GM12878 (cell line): ENCODE data around the gene DCC. TPM values are rescaled to one million over a fixed set of nuclear protein-coding genes. Genes with fewer than 3 reads are reported as not detected.

Experiments used
- ATAC-seq: fragments of 200-7000 bp; cut with Tn5 transposase; 3 replicates; pipeline ENCODE4 v1.9.1; 2020; ENCODE audit warnings: mild to moderate bottlenecking, moderate library complexity
- BruUV-seq: library from RNA; stranded (reverse); fragments of 400-500 nt; replicated peaks from 2 replicates; lab custom pipeline; 2021; lab: Mats Ljungman, UMichigan
- CTCF ChIA-PET: fragments of 300-600 bp; sonication (Branson Sonifier 250); formaldehyde crosslinking; extraction: SDS; loops from one replicate; lab custom pipeline; 2021; ENCODE audit warnings: inconsistent platforms; lab: Yijun Ruan, JAX
- POLR2A ChIA-PET: fragments of 350-600 bp; formaldehyde crosslinking; extraction: SDS; loops from one replicate; lab custom pipeline; 2021; ENCODE audit warnings: inconsistent platforms; lab: Charles Lee
- RAD21 ChIA-PET: fragments of 300-600 bp; sonication (Branson Sonifier 250); formaldehyde crosslinking; loops from one replicate; lab custom pipeline; 2023; ENCODE audit warnings: antibody characterized with exemption; ENCODE audit not compliant: unreplicated experiment; lab: Charles Lee
- SMC1A ChIA-PET: fragments of 300-600 bp; sonication (Branson Sonifier 250); formaldehyde crosslinking; loops from one replicate; lab custom pipeline; 2023; ENCODE audit not compliant: unreplicated experiment, uncharacterized antibody; lab: Charles Lee
- DNase-seq: peaks from one replicate; pipeline ENCODE4 v3.0.0-alpha.2; 2011; ENCODE audit warnings: low read depth, low spot score
- FAIRE-seq: peaks from 3 replicates; lab custom pipeline; 2011; peaks lifted over from hg19 to GRCh38; lab: Jason Lieb, UNC
- H2AFZ ChIP-seq: 2 replicates; pipeline ENCODE4 v1.6.0; 2011; ENCODE audit warnings: low read depth, low read length, control low read depth; ENCODE audit not compliant: control insufficient read depth
- H3K27ac ChIP-seq: 2 replicates; pipeline ENCODE4 v1.5.1; 2011; ENCODE audit warnings: control low read depth; ENCODE audit not compliant: control insufficient read depth, insufficient read depth
- H3K27me3 ChIP-seq, 2 experiments: replicated peaks in 1 of 2; 2 replicates each; pipeline versions ENCODE4 v1.6.0 to v1.6.1; 2011; ENCODE audit warnings: low read length in 1 of 2; ENCODE audit not compliant: control insufficient read depth in 2 of 2, insufficient read depth in 2 of 2
- H3K36me3 ChIP-seq, 2 experiments: 2 replicates each; pipeline ENCODE4 v1.5.1; 2011; ENCODE audit warnings: low read length in 1 of 2; ENCODE audit not compliant: control insufficient read depth in 2 of 2, insufficient read depth in 2 of 2
- H3K4me1 ChIP-seq: 2 replicates; pipeline ENCODE4 v1.6.1; 2011; ENCODE audit warnings: mild to moderate bottlenecking, low read length, moderate library complexity, mixed read lengths; ENCODE audit not compliant: control insufficient read depth, insufficient read depth
- H3K4me2 ChIP-seq: 2 replicates; pipeline ENCODE4 v1.6.0; 2011; ENCODE audit warnings: control low read depth; ENCODE audit not compliant: control insufficient read depth, insufficient read depth
- H3K4me3 ChIP-seq: fragments of 200-600 bp; sonication (generic); 2 replicates; pipeline ENCODE4 v1.5.1; 2016
- H3K79me2 ChIP-seq: 2 replicates; pipeline ENCODE4 v1.6.0; 2011; ENCODE audit warnings: low read length; ENCODE audit not compliant: control insufficient read depth, insufficient read depth
- H3K9ac ChIP-seq: 2 replicates; pipeline ENCODE4 v1.8.0; 2011; ENCODE audit warnings: low read length, control low read depth, mixed read lengths; ENCODE audit not compliant: control insufficient read depth, insufficient read depth
- H3K9me3 ChIP-seq: replicated peaks from 3 replicates; pipeline ENCODE4 v1.5.1; 2011; ENCODE audit warnings: mild to moderate bottlenecking, low read length; ENCODE audit not compliant: control insufficient read depth, insufficient read depth
- H4K20me1 ChIP-seq: 2 replicates; pipeline ENCODE4 v1.6.0; 2011; ENCODE audit not compliant: control insufficient read depth, insufficient read depth
- E2F8 ChIP-seq: fragments of 450-650 bp; IDR thresholded peaks from 2 replicates; pipeline ENCODE4 v1.6.1; 2018; ENCODE audit warnings: mild to moderate bottlenecking, low read depth, moderate library complexity; ENCODE audit not compliant: partially characterized antibody
- EP300 ChIP-seq, 2 experiments: fragments of 150-350 bp in 1 of 2; IDR thresholded peaks; 2 replicates each; pipeline ENCODE4 v1.6.1; 2011 to 2012; ENCODE audit warnings: low read depth in 2 of 2, low read length in 2 of 2, borderline replicate concordance in 1 of 2, improper control_type of control experiment in 1 of 2, inconsistent platforms in 1 of 2; ENCODE audit not compliant: control insufficient read depth in 1 of 2
- MTA3 ChIP-seq: IDR thresholded peaks from 2 replicates; pipeline ENCODE4 v1.6.1; 2012; ENCODE audit warnings: low read length, inconsistent platforms, borderline replicate concordance
- NR2C1 ChIP-seq: fragments of 450-650 bp; IDR thresholded peaks from 2 replicates; pipeline ENCODE4 v1.6.1; 2017; ENCODE audit warnings: antibody characterized with exemption, mild to moderate bottlenecking, moderate library complexity
- RCOR1 ChIP-seq: conservative IDR thresholded peaks from 2 replicates; pipeline ENCODE4 v1.6.1; 2012; ENCODE audit warnings: low read depth, low read length, improper control_type of control experiment
- USF1 ChIP-seq: IDR thresholded peaks from 2 replicates; pipeline ENCODE4 v1.6.1; 2011; ENCODE audit warnings: borderline replicate concordance, low read depth, mild to moderate bottlenecking, moderate library complexity, mixed read lengths, low read length; ENCODE audit not compliant: insufficient read depth; ENCODE audit errors: extremely low read length
- USF2 ChIP-seq: IDR thresholded peaks from 2 replicates; pipeline ENCODE4 v1.6.1; 2011; ENCODE audit warnings: low read depth, low read length, improper control_type of control experiment, borderline replicate concordance
- ZNF592 ChIP-seq: fragments of 450-650 bp; IDR thresholded peaks from 2 replicates; pipeline ENCODE4 v1.6.1; 2017; ENCODE audit warnings: mild to moderate bottlenecking, moderate library complexity
- WGBS: methylation state at CpG from one replicate; pipeline ENCODE4 v1.1.6; 2016; ENCODE audit warnings: low lambda C conversion rate; ENCODE audit not compliant: insufficient replicate concordance, insufficient coverage; ENCODE audit errors: missing lambda C conversion rate; 5-methylcytosine and 5-hydroxymethylcytosine counted together
- in situ Hi-C: fragments of 300-500 bp; cut with MboI; formaldehyde crosslinking; loops from 9 replicates; pipeline ENCODE4 v1.14.3; 2018; ENCODE audit warnings: mixed read lengths
- intact Hi-C: fragments of 100-400 bp; cut with micrococcal nuclease; formaldehyde crosslinking; loops from one replicate; pipeline ENCODE4 v1.14.2; 2022; ENCODE audit not compliant: unreplicated experiment
- polyA plus RNA-seq, 11 experiments: library from polyadenylated mRNA; depleted of rRNA in 4 of 11; unstranded in 6 of 11; stranded (reverse) in 5 of 11; fragments of >200 nt; fragmentation: Nextera tagmentation in 4 of 11; fragmentation: Illumina TruSeq in 1 of 11; extraction: Ambion mirVana in 4 of 11; extraction: Trizol in 1 of 11; gene quantifications; 1 replicate in 1 of 11; 2 replicates in 10 of 11; pipeline versions ENCODE4 v1.2.1 to v1.2.3, GENCODE V29; 2011 to 2016; ENCODE audit warnings: inconsistent platforms in 2 of 11, missing spikeins in 2 of 11, low read depth in 1 of 11
- total RNA-seq, 4 experiments: library from RNA; depleted of rRNA in 3 of 4; stranded (reverse); fragments of >200 nt in 3 of 4; fragmentation: Illumina TruSeq in 1 of 4; extraction: Trizol in 1 of 4; gene quantifications; 2 replicates each; pipeline versions ENCODE4 v1.2.1 to v1.2.3, GENCODE V29; 2013 to 2021

DCC gene
- total and polyA plus RNA-seq, 10 of the 15 experiments (the other 5 are each of a cell fraction or from before 2014, with no cell fraction given): 0.01 TPM; not detected in 9

GRCh38 chr18:52553441-52553840 lies 213.4 kb downstream of the DCC start:
- ChIA-PET RAD21 (no interaction called here), SMC1A (no interaction called here), CTCF (interaction anchor here (0.7 kb wide), 1 partner anchor 11 kb away, joined by 3 read pairs; no protein-coding TSS in a partner anchor)
- H2AFZ ChIP-seq: no peak overlapping the region
- H3K27me3 ChIP-seq: no peaks in the 10 kb centered on the region
- H4K20me1 ChIP-seq: no peaks in the 10 kb centered on the region
- in situ Hi-C loops: no loop called here
- ATAC-seq (no peak), DNase-seq (no peak)
- H3K4me3 ChIP-seq: no peak overlapping the region
- no peak overlapping the region for H3K9ac ChIP-seq
- H3K4me1 ChIP-seq: no peaks in the 10 kb centered on the region
- no peak overlapping the region for H3K27ac ChIP-seq
- BruUV-seq: no TSS peak
- TF ChIP-seq MTA3: no peak
- no peak for TF ChIP-seq RCOR1
- TF ChIP-seq ZNF592: no peak
- no peak for TF ChIP-seq NR2C1
- TF ChIP-seq E2F8: no peak
- no peak for TF ChIP-seq USF2
- TF ChIP-seq USF1: no peak
- no peak for TF ChIP-seq EP300 (IDR thresholded peaks at IDR 0.05; ENCODE audit: borderline replicate concordance in 1 of 2, control insufficient read depth in 1 of 2, low read depth in 2 of 2, low read length in 2 of 2)
- TF ChIP-seq, all 136 proteins: peak for 0
- H3K36me3 ChIP-seq: no peaks in the 10 kb centered on the region
- no peaks in the 10 kb centered on the region for H3K9me3 ChIP-seq
- no peak for FAIRE-seq
- no peak overlapping the region for H3K4me2 ChIP-seq
- intact Hi-C loops: no loop called here
- H3K79me2 ChIP-seq: no peaks in the 10 kb centered on the region
- 46% methylated on average over 1 of the region's 1 CpG for WGBS
- POLR2A ChIA-PET: no interaction called here
